Neural cell (in vitro differentiated cells): ENCODE data around the gene EP400. TPM values are rescaled to one million over a fixed set of nuclear protein-coding genes. Genes with fewer than 3 reads are reported as not detected.

ENCODE experiments used
- H2AFZ ChIP-seq: fragments of 200-600, 300-800 bp; sonication (generic), shearing (Covaris generic); 2 replicates; pipeline ENCODE4 v1.6.0; 2014; ENCODE audit warnings: low read depth, mild to moderate bottlenecking, antibody characterized with exemption, low read length, moderate library complexity
- H3F3A ChIP-seq: fragments of 200-600 bp; shearing (Covaris generic); 2 replicates; pipeline ENCODE4 v1.6.1; 2016; ENCODE audit warnings: mild to moderate bottlenecking, moderate library complexity, mixed read lengths, antibody characterized with exemption, low read length; ENCODE audit not compliant: insufficient read depth, poor library complexity, severe bottlenecking
- H3K27ac ChIP-seq: fragments of 200-600, 300-800 bp; sonication (generic), shearing (Covaris generic); 2 replicates; pipeline ENCODE4 v1.5.1; 2014; ENCODE audit warnings: mild to moderate bottlenecking, low read length, moderate library complexity
- H3K27me3 ChIP-seq: fragments of 300-800, 200-600 bp; sonication (generic), shearing (Covaris generic); 2 replicates; pipeline ENCODE4 v1.6.0; 2014; ENCODE audit warnings: mild to moderate bottlenecking, low read depth, low read length, moderate library complexity; ENCODE audit not compliant: insufficient read depth
- H3K36me3 ChIP-seq: fragments of 300-800, 200-600 bp; sonication (generic), shearing (Covaris generic); 2 replicates; pipeline ENCODE4 v1.5.1; 2014; ENCODE audit warnings: mild to moderate bottlenecking, antibody characterized with exemption, low read length, moderate library complexity; ENCODE audit not compliant: insufficient read depth
- H3K4me2 ChIP-seq: fragments of 300-800, 200-600 bp; sonication (generic), shearing (Covaris generic); 2 replicates; pipeline ENCODE4 v1.6.0; 2014; ENCODE audit warnings: mild to moderate bottlenecking, low read length
- H3K4me3 ChIP-seq: fragments of 300-800, 200-600 bp; sonication (generic), shearing (Covaris generic); 2 replicates; pipeline ENCODE4 v1.5.1; 2014; ENCODE audit warnings: mild to moderate bottlenecking, low read length, moderate library complexity
- H3K79me2 ChIP-seq: fragments of 200-600 bp; shearing (Covaris generic); replicated peaks from 2 replicates; pipeline ENCODE4 v1.6.0; 2014; ENCODE audit warnings: mild to moderate bottlenecking, low read length, moderate library complexity; ENCODE audit not compliant: insufficient read depth
- H3K9ac ChIP-seq: fragments of 300-800, 200-600 bp; sonication (generic), shearing (Covaris generic); 2 replicates; pipeline ENCODE4 v1.6.1; 2016; ENCODE audit warnings: mild to moderate bottlenecking, low read length, mixed read lengths
- H3K9me2 ChIP-seq: fragments of 200-600 bp; shearing (Covaris generic); 2 replicates; pipeline ENCODE4 v1.6.1; 2016; ENCODE audit warnings: mild to moderate bottlenecking, low read length, mixed read lengths; ENCODE audit not compliant: insufficient read depth
- H3K9me3 ChIP-seq: fragments of 200-600, 300-800 bp; sonication (generic), shearing (Covaris generic); 2 replicates; pipeline ENCODE4 v1.6.1; 2016; ENCODE audit warnings: mild to moderate bottlenecking, mixed run types, low read length, moderate library complexity, mixed read lengths
- H4K20me1 ChIP-seq: fragments of 200-600 bp; shearing (Covaris generic); 2 replicates; pipeline ENCODE4 v1.6.1; 2016; ENCODE audit warnings: mild to moderate bottlenecking, mixed run types; ENCODE audit not compliant: insufficient read depth
- EP300 ChIP-seq: fragments of 450-650 bp; conservative IDR thresholded peaks from 2 replicates; pipeline ENCODE4 v1.6.1; 2014; ENCODE audit warnings: antibody characterized with exemption, mild to moderate bottlenecking, moderate library complexity; ENCODE audit not compliant: poor library complexity, severe bottlenecking
- EZH2 ChIP-seq: fragments of 200-600, 300-800 bp; shearing (Covaris generic), sonication (generic); IDR thresholded peaks from 2 replicates; pipeline ENCODE4 v1.6.1; 2014; ENCODE audit warnings: antibody characterized with exemption, low read length, borderline replicate concordance, mild to moderate bottlenecking; ENCODE audit not compliant: insufficient read depth, poor library complexity, severe bottlenecking
- MXI1 ChIP-seq: fragments of 450-650 bp; conservative IDR thresholded peaks from 2 replicates; pipeline ENCODE4 v1.6.1; 2014; ENCODE audit warnings: antibody characterized with exemption, mild to moderate bottlenecking; ENCODE audit not compliant: poor library complexity, severe bottlenecking
- POLR2AphosphoS5 ChIP-seq: IDR thresholded peaks from 2 replicates; pipeline ENCODE4 v1.6.1; 2012
- RAD21 ChIP-seq: fragments of 450-650 bp; conservative IDR thresholded peaks from 2 replicates; pipeline ENCODE4 v1.6.1; 2014; ENCODE audit warnings: antibody characterized with exemption, mild to moderate bottlenecking, moderate library complexity
- SMC3 ChIP-seq: fragments of 450-650 bp; conservative IDR thresholded peaks from 2 replicates; pipeline ENCODE4 v1.6.1; 2014; ENCODE audit warnings: antibody characterized with exemption, mild to moderate bottlenecking, moderate library complexity; ENCODE audit not compliant: poor library complexity
- TAF1 ChIP-seq: IDR thresholded peaks from 2 replicates; pipeline ENCODE4 v1.6.1; 2012; ENCODE audit warnings: low read depth
- polyA plus RNA-seq: library from polyadenylated mRNA; depleted of rRNA; stranded (reverse); fragments of >200 nt; gene quantifications from 2 replicates; pipeline ENCODE4 v1.2.3, GENCODE V29; 2014
- TF ChIP-seq, protein P1 (sequence below): IDR thresholded peaks from 2 replicates; pipeline ENCODE4 v1.6.1; 2012; ENCODE audit warnings: borderline replicate concordance
- TF ChIP-seq, protein P2 (sequence below): fragments of 450-650 bp; IDR thresholded peaks from 2 replicates; pipeline ENCODE4 v1.5.1; 2014; ENCODE audit warnings: antibody characterized with exemption, mild to moderate bottlenecking, moderate library complexity; ENCODE audit not compliant: poor library complexity, severe bottlenecking

Gene EP400
- polyA plus RNA-seq, 1 donor from 2014 or later = 19.4 TPM

DNA sequence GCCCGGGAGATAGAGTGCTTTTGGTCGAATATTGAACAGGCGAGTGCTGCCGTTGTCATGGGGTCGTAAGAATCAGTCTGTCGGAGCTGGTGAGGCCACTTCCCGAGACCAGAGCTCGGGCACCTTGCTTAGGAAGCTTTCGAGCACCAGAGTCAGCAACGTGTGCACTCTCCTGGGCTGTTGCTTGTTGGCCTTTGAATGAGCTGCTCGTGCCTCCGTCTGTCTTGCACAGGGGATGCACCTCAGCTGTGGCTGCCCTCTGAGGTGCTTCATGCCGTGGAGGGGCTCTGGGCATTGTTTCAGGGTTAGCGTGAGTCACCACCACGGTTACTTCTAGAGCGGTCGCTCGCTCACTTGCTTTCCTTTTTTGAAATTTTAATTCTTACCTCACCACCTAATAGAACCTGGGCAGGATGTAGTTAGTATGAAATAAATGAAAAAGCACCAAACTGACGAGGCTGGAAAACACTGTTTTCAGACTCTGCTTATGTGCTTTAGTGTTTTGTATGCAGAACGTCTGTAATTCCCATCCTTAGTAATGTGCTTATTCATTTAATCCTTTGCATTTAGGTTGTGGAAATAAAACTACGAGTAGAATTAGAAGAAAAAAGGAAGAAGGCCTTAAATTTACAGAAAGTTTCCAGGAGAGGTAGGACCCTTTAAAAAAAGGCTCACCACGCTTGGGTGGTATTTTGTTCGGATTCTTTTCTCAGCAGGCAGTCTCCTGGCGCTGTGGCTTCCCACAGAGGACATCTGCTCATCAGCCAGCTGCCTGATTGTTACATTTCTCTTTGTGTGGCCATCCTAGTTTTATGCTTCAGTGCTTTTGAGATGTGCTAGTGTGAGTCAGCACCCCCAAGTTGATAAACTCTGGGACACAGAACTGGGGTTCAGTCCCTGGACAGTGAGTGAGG lies 40.6 kb downstream of the EP400 start:
- H3K9me3 ChIP-seq = no peaks in the 10 kb centered on the region
- peaks cover 7% of the 10 kb centered on the region for H3K36me3 ChIP-seq
- no peaks in the 10 kb centered on the region for H4K20me1 ChIP-seq
- no peaks in the 10 kb centered on the region for H3K27me3 ChIP-seq
- TF ChIP-seq RAD21 = no peak
- TF ChIP-seq SMC3 = no peak
- TF ChIP-seq, protein P1, sequence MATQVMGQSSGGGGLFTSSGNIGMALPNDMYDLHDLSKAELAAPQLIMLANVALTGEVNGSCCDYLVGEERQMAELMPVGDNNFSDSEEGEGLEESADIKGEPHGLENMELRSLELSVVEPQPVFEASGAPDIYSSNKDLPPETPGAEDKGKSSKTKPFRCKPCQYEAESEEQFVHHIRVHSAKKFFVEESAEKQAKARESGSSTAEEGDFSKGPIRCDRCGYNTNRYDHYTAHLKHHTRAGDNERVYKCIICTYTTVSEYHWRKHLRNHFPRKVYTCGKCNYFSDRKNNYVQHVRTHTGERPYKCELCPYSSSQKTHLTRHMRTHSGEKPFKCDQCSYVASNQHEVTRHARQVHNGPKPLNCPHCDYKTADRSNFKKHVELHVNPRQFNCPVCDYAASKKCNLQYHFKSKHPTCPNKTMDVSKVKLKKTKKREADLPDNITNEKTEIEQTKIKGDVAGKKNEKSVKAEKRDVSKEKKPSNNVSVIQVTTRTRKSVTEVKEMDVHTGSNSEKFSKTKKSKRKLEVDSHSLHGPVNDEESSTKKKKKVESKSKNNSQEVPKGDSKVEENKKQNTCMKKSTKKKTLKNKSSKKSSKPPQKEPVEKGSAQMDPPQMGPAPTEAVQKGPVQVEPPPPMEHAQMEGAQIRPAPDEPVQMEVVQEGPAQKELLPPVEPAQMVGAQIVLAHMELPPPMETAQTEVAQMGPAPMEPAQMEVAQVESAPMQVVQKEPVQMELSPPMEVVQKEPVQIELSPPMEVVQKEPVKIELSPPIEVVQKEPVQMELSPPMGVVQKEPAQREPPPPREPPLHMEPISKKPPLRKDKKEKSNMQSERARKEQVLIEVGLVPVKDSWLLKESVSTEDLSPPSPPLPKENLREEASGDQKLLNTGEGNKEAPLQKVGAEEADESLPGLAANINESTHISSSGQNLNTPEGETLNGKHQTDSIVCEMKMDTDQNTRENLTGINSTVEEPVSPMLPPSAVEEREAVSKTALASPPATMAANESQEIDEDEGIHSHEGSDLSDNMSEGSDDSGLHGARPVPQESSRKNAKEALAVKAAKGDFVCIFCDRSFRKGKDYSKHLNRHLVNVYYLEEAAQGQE = no peak
- no peak for TF ChIP-seq EP300
- TF ChIP-seq, protein P2, sequence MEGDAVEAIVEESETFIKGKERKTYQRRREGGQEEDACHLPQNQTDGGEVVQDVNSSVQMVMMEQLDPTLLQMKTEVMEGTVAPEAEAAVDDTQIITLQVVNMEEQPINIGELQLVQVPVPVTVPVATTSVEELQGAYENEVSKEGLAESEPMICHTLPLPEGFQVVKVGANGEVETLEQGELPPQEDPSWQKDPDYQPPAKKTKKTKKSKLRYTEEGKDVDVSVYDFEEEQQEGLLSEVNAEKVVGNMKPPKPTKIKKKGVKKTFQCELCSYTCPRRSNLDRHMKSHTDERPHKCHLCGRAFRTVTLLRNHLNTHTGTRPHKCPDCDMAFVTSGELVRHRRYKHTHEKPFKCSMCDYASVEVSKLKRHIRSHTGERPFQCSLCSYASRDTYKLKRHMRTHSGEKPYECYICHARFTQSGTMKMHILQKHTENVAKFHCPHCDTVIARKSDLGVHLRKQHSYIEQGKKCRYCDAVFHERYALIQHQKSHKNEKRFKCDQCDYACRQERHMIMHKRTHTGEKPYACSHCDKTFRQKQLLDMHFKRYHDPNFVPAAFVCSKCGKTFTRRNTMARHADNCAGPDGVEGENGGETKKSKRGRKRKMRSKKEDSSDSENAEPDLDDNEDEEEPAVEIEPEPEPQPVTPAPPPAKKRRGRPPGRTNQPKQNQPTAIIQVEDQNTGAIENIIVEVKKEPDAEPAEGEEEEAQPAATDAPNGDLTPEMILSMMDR = no peak
- TF ChIP-seq POLR2AphosphoS5 = no peak
- no peak for TF ChIP-seq EZH2
- no peak overlapping the region for H3K4me3 ChIP-seq
- H3K4me2 ChIP-seq = no peak overlapping the region
- H3K27ac ChIP-seq = no peak overlapping the region
- H3F3A ChIP-seq = no peaks in the 10 kb centered on the region
- no peaks in the 10 kb centered on the region for H3K79me2 ChIP-seq
- no peak overlapping the region for H2AFZ ChIP-seq
- no peaks in the 10 kb centered on the region for H3K9me2 ChIP-seq
- H3K9ac ChIP-seq = no peak overlapping the region

DNA sequence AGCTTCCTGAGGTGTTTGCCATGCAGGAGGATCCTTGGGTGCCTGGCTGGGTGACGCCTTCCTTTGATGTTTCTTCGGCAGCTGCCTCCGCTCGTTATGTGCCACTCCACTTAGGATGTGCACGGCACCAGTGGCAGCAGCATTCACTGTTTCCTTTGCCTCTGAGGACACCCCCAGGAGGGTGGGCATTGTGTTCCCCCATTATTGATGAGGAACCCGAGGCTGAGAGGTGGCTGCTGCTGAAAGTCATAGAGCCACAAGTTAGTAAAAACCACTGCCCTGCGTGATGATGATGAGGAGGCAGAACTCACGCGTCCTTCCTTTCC lies 41.2 kb downstream of the EP400 start:
- Histone ChIP-seq H3K4me2 (no peak overlapping the region), H3F3A (no peaks in the 10 kb centered on the region), H3K9me3 (no peaks in the 10 kb centered on the region), H3K27ac (no peak overlapping the region), H3K9me2 (no peaks in the 10 kb centered on the region), H3K4me3 (no peak overlapping the region), H3K27me3 (no peaks in the 10 kb centered on the region), H2AFZ (no peak overlapping the region), H3K36me3 (peaks cover 7% of the 10 kb centered on the region), H3K79me2 (no peaks in the 10 kb centered on the region), H3K9ac (no peak overlapping the region), H4K20me1 (no peaks in the 10 kb centered on the region)
- TF ChIP-seq SMC3 (no peak), EP300 (no peak), RAD21 (no peak), TAF1 (no peak), MXI1 (no peak)
- TF ChIP-seq, protein P2 = no peak
